Measurements from ENCODE around the gene GRB10. TPM values are rescaled to one million over a fixed set of nuclear protein-coding genes. Genes with fewer than 3 reads are reported as not detected.

GRB10 gene
- total RNA-seq, 2 donors from 2014 or later: 10.3 to 15.1 TPM

GRCh38 chr7:50608196-50608906 is 174.3 kb downstream of the GRB10 start:
- no peaks in the 10 kb centered on the region for H3K4me1 ChIP-seq
- TF ChIP-seq CTCF (IDR thresholded peaks at IDR 0.05): no peak
- H3K36me3 ChIP-seq: no peaks in the 10 kb centered on the region
- DNase-seq: peak; percentile 33
- H3K27ac ChIP-seq: no peak overlapping the region
- H3K4me3 ChIP-seq: no peak overlapping the region
- no peaks in the 10 kb centered on the region for H3K27me3 ChIP-seq
- H3K9ac ChIP-seq (ENCODE audit: low read depth in 2 of 2, low read length in 2 of 2): no peak overlapping the region
- no peaks in the 10 kb centered on the region for H3K9me3 ChIP-seq
- intact Hi-C loops (cut with DNase I): no loop called here

DNA sequence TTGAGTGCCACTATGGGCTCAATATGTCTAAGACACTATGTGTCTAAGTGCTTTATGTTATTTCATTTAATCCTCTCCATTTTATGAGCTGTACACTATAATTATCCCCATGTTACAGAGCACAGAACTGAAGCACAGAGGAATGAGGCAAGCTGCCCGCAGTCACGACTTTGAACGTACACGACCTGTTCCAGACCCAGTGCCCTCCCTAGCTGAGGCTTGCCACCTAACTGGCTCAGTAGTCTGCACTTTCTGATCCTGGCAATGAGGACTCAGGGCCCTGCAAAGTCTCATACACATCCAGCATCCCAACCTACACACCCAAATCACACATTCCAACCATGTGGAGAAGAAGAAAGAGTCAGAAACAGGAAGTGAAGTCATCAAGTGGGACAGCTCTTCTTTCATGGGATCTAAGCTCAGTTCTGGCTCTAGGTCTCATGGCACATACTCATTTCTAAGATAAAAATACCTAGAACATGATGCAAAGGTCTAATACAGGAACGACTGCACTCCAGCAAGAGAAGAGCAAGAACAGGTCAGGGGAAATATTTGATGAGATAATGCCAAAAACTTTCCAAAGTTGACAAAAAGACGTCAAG is 175.1 kb downstream of the GRB10 start:
- no peak for DNase-seq
- Histone ChIP-seq H3K9ac (ENCODE audit: low read depth in 2 of 2, low read length in 2 of 2) (no peak overlapping the region), H3K4me1 (no peaks in the 10 kb centered on the region), H3K9me3 (no peaks in the 10 kb centered on the region), H3K27ac (no peak overlapping the region), H3K4me3 (no peak overlapping the region), H3K36me3 (no peaks in the 10 kb centered on the region), H3K27me3 (no peaks in the 10 kb centered on the region)
- intact Hi-C loops (cut with DNase I): no loop called here
- TF ChIP-seq CTCF (IDR thresholded peaks at IDR 0.05): no peak

- no peaks in the 10 kb centered on the region for H3K4me1 ChIP-seq
- H3K9ac ChIP-seq (ENCODE audit: low read depth in 2 of 2, low read length in 2 of 2): no peak overlapping the region
- no peaks in the 10 kb centered on the region for H3K36me3 ChIP-seq
- intact Hi-C loops (cut with DNase I): no loop called here
- H3K27ac ChIP-seq: no peak overlapping the region
- no peak overlapping the region for H3K4me3 ChIP-seq
- no peak for DNase-seq
- no peaks in the 10 kb centered on the region for H3K9me3 ChIP-seq
- H3K27me3 ChIP-seq: no peaks in the 10 kb centered on the region
- TF ChIP-seq CTCF (IDR thresholded peaks at IDR 0.05): no peak
Measured at GRCh38 chr7:50605059-50605458, 177.6 kb downstream of the GRB10 start.

DNA sequence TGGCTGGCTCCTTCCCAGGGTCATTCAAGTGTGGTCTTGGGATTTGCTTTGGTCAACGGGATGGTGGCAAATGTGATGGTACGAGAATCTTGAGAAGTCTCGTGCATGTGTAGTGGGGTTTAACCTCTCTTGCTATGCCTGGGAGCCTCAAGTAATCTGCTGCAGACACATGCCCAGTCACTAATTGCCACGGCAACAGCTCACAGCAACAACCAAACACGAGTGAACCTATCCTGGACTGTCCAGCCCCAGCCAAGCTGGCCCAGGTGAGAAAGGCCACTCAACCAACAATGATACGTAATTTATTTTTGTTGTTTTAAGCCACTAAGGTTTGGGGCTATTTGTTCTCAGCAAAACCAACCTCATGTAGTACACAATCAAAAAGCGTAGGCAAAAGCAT is 179.4 kb downstream of the GRB10 start:
- no peak for DNase-seq
- no peak overlapping the region for H3K9ac ChIP-seq (ENCODE audit: low read depth in 2 of 2, low read length in 2 of 2)
- intact Hi-C loops (cut with DNase I): no loop called here
- no peaks in the 10 kb centered on the region for H3K9me3 ChIP-seq
- no peaks in the 10 kb centered on the region for H3K27me3 ChIP-seq
- no peaks in the 10 kb centered on the region for H3K4me1 ChIP-seq
- no peak for TF ChIP-seq CTCF (IDR thresholded peaks at IDR 0.05)
- no peak overlapping the region for H3K4me3 ChIP-seq
- no peak overlapping the region for H3K27ac ChIP-seq
- no peaks in the 10 kb centered on the region for H3K36me3 ChIP-seq

GRCh38 chr7:50599385-50599784 is 183.3 kb downstream of the GRB10 start:
- Histone ChIP-seq H3K36me3 (no peaks in the 10 kb centered on the region), H3K4me1 (no peaks in the 10 kb centered on the region), H3K27ac (no peak overlapping the region), H3K27me3 (no peaks in the 10 kb centered on the region), H3K4me3 (no peak overlapping the region), H3K9me3 (no peaks in the 10 kb centered on the region), H3K9ac (ENCODE audit: low read depth in 2 of 2, low read length in 2 of 2) (no peak overlapping the region)
- no peak for DNase-seq
- TF ChIP-seq CTCF (IDR thresholded peaks at IDR 0.05): no peak
- intact Hi-C loops (cut with DNase I): no loop called here

All from colonic mucosa (tissue), 4 donors.